HepG2 (cell line): ENCODE measurements around the gene RPS19.

Experiments used
- CTCF ChIP-seq: sonication (generic); formaldehyde crosslinking; IDR thresholded peaks from 2 replicates; pipeline ENCODE4 v1.5.0; 2020; ENCODE audit warnings: mild to moderate bottlenecking, missing genetic modification reagents, moderate library complexity
- MAX ChIP-seq: IDR thresholded peaks from 2 replicates; pipeline ENCODE4 v1.6.1; 2012; ENCODE audit warnings: inconsistent platforms
- NFE2L1 ChIP-seq: sonication (generic); formaldehyde crosslinking; IDR thresholded peaks from 2 replicates; pipeline ENCODE4 v1.4.0; 2020; ENCODE audit warnings: missing genetic modification reagents, mild to moderate bottlenecking, borderline replicate concordance
- TAF1 ChIP-seq: sonication (generic); formaldehyde crosslinking; IDR thresholded peaks from 2 replicates; pipeline ENCODE4 v1.4.0; 2020; ENCODE audit warnings: missing genetic modification reagents

GRCh38 chr19:41868989-41869300 lies 8.9 kb downstream of the RPS19 start:
- TF ChIP-seq TAF1 (CRISPR knock-in tag) (no peak), MAX (no peak), CTCF (CRISPR knock-in tag) (no peak), NFE2L1 (CRISPR knock-in tag) (no peak)
